Lower lobe of right lung (tissue), 2 donors: ENCODE results near the gene RFX4. TPM values are rescaled to one million over a fixed set of nuclear protein-coding genes. Genes with fewer than 3 reads are reported as not detected.

Source experiments
- ATAC-seq, 2 donors: fragments of 200-7000 bp; cut with Tn5 transposase; one replicate each; pipeline ENCODE4 v1.9.1; 2020 to 2022; ENCODE audit warnings: mild to moderate bottlenecking in 2 of 2, moderate library complexity in 2 of 2
- DNase-seq: peaks from one replicate; pipeline ENCODE4 v3.0.0-alpha.2; 2020
- H3K27ac ChIP-seq: fragments of 200-600 bp; one replicate; pipeline ENCODE4 v1.8.0; 2022
- H3K27me3 ChIP-seq: fragments of 200-600 bp; one replicate; pipeline ENCODE4 v1.8.0; 2022; ENCODE audit warnings: low read depth
- H3K36me3 ChIP-seq: fragments of 200-600 bp; one replicate; pipeline ENCODE4 v1.8.0; 2022; ENCODE audit warnings: mild to moderate bottlenecking
- H3K4me1 ChIP-seq: fragments of 200-600 bp; one replicate; pipeline ENCODE4 v1.8.0; 2022
- H3K4me3 ChIP-seq: fragments of 200-600 bp; one replicate; pipeline ENCODE4 v1.8.0; 2022; ENCODE audit warnings: mild to moderate bottlenecking
- H3K9me3 ChIP-seq: fragments of 200-600 bp; one replicate; pipeline ENCODE4 v1.8.0; 2022
- CTCF ChIP-seq: fragments of 200-600 bp; IDR thresholded peaks from one replicate; pipeline ENCODE4 v1.8.0; 2022; ENCODE audit warnings: antibody characterized with exemption, mild to moderate bottlenecking
- intact Hi-C: fragments of 100-400 bp; cut with DNase I; formaldehyde crosslinking; loops from one replicate; pipeline ENCODE4 v1.11.0; 2022
- total RNA-seq: library from RNA; stranded (reverse); fragmentation: NEBNext Ultra II Directional; extraction: Animal tissue kit (Norgen Biotek cat#: 25700); gene quantifications from one replicate; pipeline ENCODE4 v1.2.1, GENCODE V29; 2021
- donor health status: DM: no; HTN: yes; CAD: no; lungs with severe emphysema.

Gene RFX4
- total RNA-seq, 1 donor from 2014 or later = not detected

- ATAC-seq (no peak), DNase-seq (no peak)
- intact Hi-C loops = no loop called here
- Histone ChIP-seq H3K9me3 (no peaks in the 10 kb centered on the region), H3K27me3 (peaks cover 41% of the 10 kb centered on the region), H3K27ac (no peak overlapping the region), H3K36me3 (no peaks in the 10 kb centered on the region), H3K4me3 (no peak overlapping the region), H3K4me1 (no peaks in the 10 kb centered on the region)
- no peak for TF ChIP-seq CTCF
Observed at GRCh38 chr12:106595268-106595667, 12.5 kb downstream of the RFX4 start.

- intact Hi-C loops = no loop called here
- Histone ChIP-seq H3K27ac (no peak overlapping the region), H3K36me3 (no peaks in the 10 kb centered on the region), H3K4me3 (no peak overlapping the region), H3K27me3 (peaks cover 16% of the 10 kb centered on the region), H3K9me3 (no peaks in the 10 kb centered on the region), H3K4me1 (no peaks in the 10 kb centered on the region)
- TF ChIP-seq CTCF = no peak
- ATAC-seq (no peak), DNase-seq (no peak)
Observed at GRCh38 chr12:106598003-106598402, 15.2 kb downstream of the RFX4 start.

- peaks cover 16% of the 10 kb centered on the region for H3K27me3 ChIP-seq
- H3K36me3 ChIP-seq = no peaks in the 10 kb centered on the region
- TF ChIP-seq CTCF = no peak
- no peaks in the 10 kb centered on the region for H3K4me1 ChIP-seq
- DNase-seq = no peak
- H3K9me3 ChIP-seq = no peaks in the 10 kb centered on the region
- intact Hi-C loops = no loop called here
- no peak overlapping the region for H3K4me3 ChIP-seq
- no peak for ATAC-seq
- H3K27ac ChIP-seq = no peak overlapping the region
Observed at GRCh38 chr12:106599302-106599701, 16.5 kb downstream of the RFX4 start.

- DNase-seq (no peak), ATAC-seq (no peak)
- Histone ChIP-seq H3K4me1 (no peaks in the 10 kb centered on the region), H3K27me3 (peaks cover 4% of the 10 kb centered on the region), H3K27ac (no peak overlapping the region), H3K9me3 (no peaks in the 10 kb centered on the region), H3K4me3 (no peak overlapping the region), H3K36me3 (no peaks in the 10 kb centered on the region)
- TF ChIP-seq CTCF = no peak
- intact Hi-C loops = no loop called here
Observed at GRCh38 chr12:106600503-106600902, 17.7 kb downstream of the RFX4 start.

- Histone ChIP-seq H3K27ac (no peak overlapping the region), H3K27me3 (no peaks in the 10 kb centered on the region), H3K4me1 (no peaks in the 10 kb centered on the region), H3K4me3 (no peak overlapping the region), H3K9me3 (no peaks in the 10 kb centered on the region), H3K36me3 (no peaks in the 10 kb centered on the region)
- no peak for DNase-seq
- no peak for ATAC-seq
- no peak for TF ChIP-seq CTCF
- intact Hi-C loops = no loop called here
Observed at GRCh38 chr12:106601031-106601430, 18.2 kb downstream of the RFX4 start.

- no peak for ATAC-seq
- Histone ChIP-seq H3K27ac (no peak overlapping the region), H3K9me3 (no peaks in the 10 kb centered on the region), H3K27me3 (no peaks in the 10 kb centered on the region), H3K4me1 (no peaks in the 10 kb centered on the region), H3K36me3 (no peaks in the 10 kb centered on the region), H3K4me3 (no peak overlapping the region)
- no peak for TF ChIP-seq CTCF
- DNase-seq = no peak
- intact Hi-C loops = no loop called here
Observed at GRCh38 chr12:106601496-106601895, 18.7 kb downstream of the RFX4 start.
